Stimulated activated naive CD8-positive, alpha-beta T cell treated with anti-CD3 and anti-CD28 coated beads, Interleukin-15, Interleukin-2, amounts not matched to agents 100 U/mL and 50 U/mL, for 24 hours (primary cell): ENCODE measurements around the gene HIPK4.
"Not testable (repeated sequence)": the region's sequence is repeated elsewhere in the genome, so short reads cannot be mapped to it uniquely, and the experiment has no call there.

Experiments used
- ATAC-seq: fragments of 150-1000 bp; cut with Tn5 transposase; one replicate; pipeline ENCODE4 v1.10.0; 2021
- DNase-seq: peaks from one replicate; pipeline ENCODE4 v3.0.0; 2021

The HIPK4 gene

GRCh38 chr19:40337594-40337993 lies 52.4 kb downstream of the HIPK4 start:
- no peak for ATAC-seq
- no peak for DNase-seq

GRCh38 chr19:40337107-40337506 lies 52.9 kb downstream of the HIPK4 start:
- no peak for ATAC-seq
- DNase-seq = no peak

- no peak for ATAC-seq
- no peak for DNase-seq
These were observed 53.4 kb downstream of the HIPK4 start for GRCh38 chr19:40336601-40336900.

GRCh38 chr19:40335855-40336600 lies 54.0 kb downstream of the HIPK4 start:
- no peak for ATAC-seq
- no peak for DNase-seq

- DNase-seq (no peak), ATAC-seq (no peak)
These were observed 54.9 kb downstream of the HIPK4 start for GRCh38 chr19:40335101-40335500.

- not testable (repeated sequence) for ATAC-seq, DNase-seq
These were observed 56.9 kb downstream of the HIPK4 start for GRCh38 chr19:40333083-40333482.

GRCh38 chr19:40332669-40333068 lies 57.3 kb downstream of the HIPK4 start:
- DNase-seq (no peak), ATAC-seq (no peak)

GRCh38 chr19:40331052-40331451 lies 58.9 kb downstream of the HIPK4 start:
- DNase-seq = no peak
- ATAC-seq = no peak
